Naive B cell (primary cell): ENCODE results near the gene LRP1. TPM values are rescaled to one million over a fixed set of nuclear protein-coding genes. Genes with fewer than 3 reads are reported as not detected.

Experiments used
- ATAC-seq, 2 donors: fragments of 150-1000 bp; cut with Tn5 transposase; 2 replicates each; pipeline ENCODE4 v1.10.0; 2021; ENCODE audit warnings: low read depth in 2 of 2, mild to moderate bottlenecking in 2 of 2, moderate library complexity in 2 of 2
- DNase-seq: peaks from one replicate; pipeline ENCODE4 v3.0.0; 2022
- H3K27ac Mint-ChIP-seq, 6 donors: one replicate each; pipeline ENCODE4 v1.8.0; 2020 to 2022; ENCODE audit warnings: mild to moderate bottlenecking in 6 of 6, mixed read lengths in 6 of 6, moderate library complexity in 5 of 6, inconsistent platforms in 2 of 6
- H3K27me3 Mint-ChIP-seq, 3 donors: one replicate each; pipeline ENCODE4 v1.8.0; 2021 to 2022; ENCODE audit warnings: mixed read lengths in 3 of 3, mild to moderate bottlenecking in 1 of 3
- H3K36me3 Mint-ChIP-seq, 2 donors: one replicate each; pipeline ENCODE4 v1.8.0; 2020 to 2022; ENCODE audit warnings: mixed read lengths in 2 of 2, inconsistent platforms in 1 of 2, mild to moderate bottlenecking in 1 of 2
- H3K4me1 Mint-ChIP-seq, 3 donors: one replicate each; pipeline ENCODE4 v1.8.0; 2020 to 2022; ENCODE audit warnings: mixed read lengths in 3 of 3, inconsistent platforms in 1 of 3, mild to moderate bottlenecking in 1 of 3, moderate library complexity in 1 of 3
- H3K4me3 Mint-ChIP-seq, 8 donors: one replicate each; pipeline ENCODE4 v1.8.0; 2020 to 2022; ENCODE audit warnings: mild to moderate bottlenecking in 8 of 8, mixed read lengths in 8 of 8, moderate library complexity in 8 of 8, inconsistent platforms in 2 of 8
- H3K9me3 Mint-ChIP-seq, 7 donors: one replicate each; pipeline ENCODE4 v1.8.0; 2020 to 2022; ENCODE audit warnings: mixed read lengths in 7 of 7, mild to moderate bottlenecking in 5 of 7, inconsistent platforms in 2 of 7, moderate library complexity in 1 of 7
- polyA plus RNA-seq, 6 donors: library from polyadenylated mRNA; unstranded; fragments of 300-500 nt; fragmentation: Illumina TruSeq; gene quantifications; one replicate each; pipeline ENCODE4 v1.2.3, GENCODE V29; 2021; ENCODE audit warnings: low read depth in 6 of 6

The LRP1 gene
- polyA plus RNA-seq, 6 donors from 2014 or later, result 0.04 to 0.55 (median 0.09) TPM; not detected in 3

GRCh38 chr12:57237932-57238853 lies 109.9 kb downstream of the LRP1 start:
- peak overlapping the region; percentile 78 to 99 (median 94) for H3K4me3 Mint-ChIP-seq
- peaks cover 0 to 1% (median 0%) of the 10 kb centered on the region in 7 donors for H3K9me3 Mint-ChIP-seq
- DNase-seq (no peak), ATAC-seq (no peak)
- peaks cover 27 to 43% (median 35%) of the 10 kb centered on the region in 3 donors for H3K27me3 Mint-ChIP-seq
- peaks cover 83 to 97% (median 94%) of the 10 kb centered on the region in 3 donors for H3K4me1 Mint-ChIP-seq
- peaks cover 6 to 17% of the 10 kb centered on the region in 2 donors for H3K36me3 Mint-ChIP-seq
- peak overlapping the region in 5 of 6 donors; percentile 79 to 98 (median 92) for H3K27ac Mint-ChIP-seq

- DNase-seq, result peak; percentile 85
- ATAC-seq, result peak; percentile 22 to 34
- peaks cover 31 to 50% (median 42%) of the 10 kb centered on the region in 3 donors for H3K27me3 Mint-ChIP-seq
- H3K4me1 Mint-ChIP-seq, result peaks cover 82 to 95% (median 93%) of the 10 kb centered on the region in 3 donors
- H3K4me3 Mint-ChIP-seq, result peak overlapping the region; percentile 78 to 99 (median 94)
- H3K9me3 Mint-ChIP-seq, result peaks cover 0 to 1% (median 0%) of the 10 kb centered on the region in 7 donors
- peaks cover 6 to 8% of the 10 kb centered on the region in 2 donors for H3K36me3 Mint-ChIP-seq
- H3K27ac Mint-ChIP-seq, result peak overlapping the region in 5 of 6 donors; percentile 79 to 98 (median 98)
Measured at GRCh38 chr12:57238854-57239554, 110.7 kb downstream of the LRP1 start.

GRCh38 chr12:57239587-57240065 lies 111.3 kb downstream of the LRP1 start:
- Mint-ChIP-seq H3K4me3 (peak overlapping the region; percentile 78 to 99 (median 94)), H3K27me3 (peaks cover 33 to 56% (median 45%) of the 10 kb centered on the region in 3 donors), H3K4me1 (peaks cover 80 to 94% (median 91%) of the 10 kb centered on the region in 3 donors), H3K27ac (peak overlapping the region; percentile 41 to 98 (median 94)), H3K9me3 (peaks cover 0 to 1% (median 0%) of the 10 kb centered on the region in 7 donors), H3K36me3 (peaks cover 0 to 2% of the 10 kb centered on the region in 2 donors)
- no peak for ATAC-seq
- no peak for DNase-seq

DNA sequence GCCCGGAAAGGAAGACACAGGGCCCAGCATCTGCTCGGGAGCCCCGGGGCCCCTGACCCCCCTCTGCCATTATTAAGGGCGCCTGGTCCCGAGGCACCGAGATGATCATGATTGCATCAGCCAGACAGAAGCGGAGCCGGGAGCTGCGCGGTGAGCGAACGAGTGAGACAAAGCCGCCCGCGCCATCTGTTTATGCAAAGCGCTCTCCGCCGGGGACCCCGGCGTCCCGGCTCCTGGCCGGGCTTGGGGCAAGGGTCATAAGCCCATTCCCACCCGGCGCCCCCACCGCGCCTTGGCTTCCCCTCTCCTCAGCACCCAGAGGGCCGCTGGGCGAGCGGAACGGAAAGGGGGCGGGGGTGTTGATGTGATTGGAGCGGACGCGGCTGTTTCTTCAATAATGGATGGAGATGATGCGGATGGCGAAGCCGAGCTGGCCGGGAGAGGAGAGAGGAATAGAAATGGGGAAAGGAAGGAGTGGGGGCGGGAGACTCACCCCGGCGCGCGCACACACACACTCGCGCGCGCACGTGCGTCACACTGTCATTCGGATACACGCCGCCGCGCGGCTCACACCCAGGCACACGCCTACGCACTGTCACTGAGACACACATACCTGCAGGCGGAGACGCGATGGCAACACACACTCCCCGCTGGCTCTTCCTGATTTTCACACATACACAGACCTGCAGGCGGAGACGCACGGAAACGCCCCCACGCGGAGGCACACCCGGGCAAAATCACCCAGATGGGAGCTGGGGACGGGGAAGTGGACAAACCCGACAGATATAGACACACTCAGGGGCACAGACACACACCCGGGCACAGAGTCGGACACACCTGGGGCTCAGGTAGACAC lies 112.0 kb downstream of the LRP1 start:
- Mint-ChIP-seq H3K4me1 (peaks cover 76 to 88% (median 84%) of the 10 kb centered on the region in 3 donors), H3K9me3 (peaks cover 0 to 1% (median 0%) of the 10 kb centered on the region in 7 donors), H3K36me3 (no peaks in the 10 kb centered on the region), H3K4me3 (peak overlapping the region; percentile 78 to 99 (median 94)), H3K27me3 (peaks cover 38 to 61% (median 45%) of the 10 kb centered on the region in 3 donors), H3K27ac (peak overlapping the region; percentile 79 to 98 (median 98))
- DNase-seq (peak; percentile 85), ATAC-seq (peak; percentile 61 to 68)

DNA sequence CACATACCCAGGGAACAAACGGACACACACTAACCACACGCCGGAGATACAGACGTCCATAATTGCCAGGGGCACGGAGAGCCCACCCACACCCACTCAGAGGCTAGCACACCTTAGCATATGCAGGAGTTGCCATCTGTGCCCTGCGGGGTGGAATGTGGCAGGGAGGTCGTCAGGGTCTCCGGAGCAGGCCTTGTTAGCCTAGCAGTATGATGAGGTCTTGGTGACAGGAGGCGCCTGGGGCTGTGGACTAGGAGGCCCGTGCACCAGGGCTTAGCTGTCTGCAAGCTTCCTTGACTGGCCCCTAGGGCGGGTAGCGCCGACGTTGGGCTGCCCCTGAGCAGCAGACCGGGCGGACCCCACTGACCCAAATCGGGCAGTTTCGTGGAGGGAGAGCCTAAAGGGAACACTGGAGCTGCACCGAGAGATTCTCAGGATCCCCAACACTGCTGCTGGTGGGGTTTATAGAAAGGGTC lies 112.7 kb downstream of the LRP1 start:
- peak overlapping the region; percentile 79 to 98 (median 98) for H3K27ac Mint-ChIP-seq
- peak overlapping the region; percentile 78 to 99 (median 94) for H3K4me3 Mint-ChIP-seq
- no peaks in the 10 kb centered on the region for H3K36me3 Mint-ChIP-seq
- H3K9me3 Mint-ChIP-seq, result peaks cover 0 to 1% (median 0%) of the 10 kb centered on the region in 7 donors
- H3K4me1 Mint-ChIP-seq, result peaks cover 70 to 81% (median 78%) of the 10 kb centered on the region in 3 donors
- no peak for DNase-seq
- ATAC-seq, result no peak
- peaks cover 38 to 60% (median 45%) of the 10 kb centered on the region in 3 donors for H3K27me3 Mint-ChIP-seq

- DNase-seq (no peak), ATAC-seq (no peak)
- Mint-ChIP-seq H3K27ac (peak overlapping the region; percentile 79 to 98 (median 88)), H3K9me3 (peaks cover 0 to 1% (median 0%) of the 10 kb centered on the region in 7 donors), H3K27me3 (peaks cover 38 to 57% (median 48%) of the 10 kb centered on the region in 3 donors), H3K4me3 (peak overlapping the region; percentile 75 to 99 (median 90)), H3K36me3 (no peaks in the 10 kb centered on the region), H3K4me1 (peaks cover 63 to 74% (median 71%) of the 10 kb centered on the region in 3 donors)
Measured at GRCh38 chr12:57241402-57242310, 113.4 kb downstream of the LRP1 start.

GRCh38 chr12:57242329-57242690 lies 114.0 kb downstream of the LRP1 start:
- Mint-ChIP-seq H3K36me3 (no peaks in the 10 kb centered on the region), H3K9me3 (peaks cover 0 to 1% (median 0%) of the 10 kb centered on the region in 7 donors), H3K4me3 (peak overlapping the region; percentile 67 to 99 (median 88)), H3K27ac (peak overlapping the region; percentile 79 to 98 (median 90)), H3K4me1 (peaks cover 56 to 67% (median 64%) of the 10 kb centered on the region in 3 donors), H3K27me3 (peaks cover 38 to 53% (median 48%) of the 10 kb centered on the region in 3 donors)
- ATAC-seq (no peak), DNase-seq (no peak)

GRCh38 chr12:57242691-57243454 lies 114.6 kb downstream of the LRP1 start:
- H3K27ac Mint-ChIP-seq, result peak overlapping the region; percentile 61 to 98 (median 86)
- peak; percentile 64 for DNase-seq

DNA sequence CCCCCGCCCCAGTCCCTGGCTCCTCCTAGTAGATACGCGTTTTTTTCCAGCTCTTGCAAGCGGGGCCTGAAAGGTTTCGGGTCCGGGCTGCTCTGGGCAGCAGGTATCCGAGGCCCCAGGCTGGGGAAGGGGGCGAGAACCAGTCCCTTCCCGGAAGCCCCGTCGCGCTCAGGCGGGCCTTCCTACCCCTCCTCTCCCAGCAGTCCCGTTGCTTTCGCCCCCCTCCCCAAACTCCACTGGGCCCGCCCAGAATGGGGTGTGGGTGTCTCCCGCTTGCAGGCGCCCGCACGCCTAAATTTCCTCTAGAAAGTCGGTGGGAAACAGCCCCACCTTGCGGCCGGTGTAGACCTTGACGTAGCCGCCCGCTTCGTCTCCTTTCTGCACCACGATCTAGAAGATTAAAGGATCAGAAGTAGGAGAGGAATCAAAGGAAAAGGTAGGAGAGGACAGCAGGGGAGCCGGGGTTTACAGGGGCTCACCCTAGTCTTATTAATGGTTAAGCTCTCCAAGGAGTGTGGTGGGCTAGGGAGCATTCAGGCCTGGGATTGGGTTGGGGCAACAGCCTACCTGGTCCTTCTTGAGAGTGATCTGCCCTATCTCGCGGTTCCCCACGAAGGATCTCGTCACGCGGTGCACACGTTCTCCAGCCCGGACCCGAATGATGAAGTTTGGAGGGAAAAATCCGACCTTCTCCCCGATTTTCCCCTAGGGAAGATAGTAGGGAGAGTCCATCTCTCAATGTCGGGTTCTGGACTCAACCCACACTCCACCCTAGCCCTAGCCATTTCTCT lies 115.4 kb downstream of the LRP1 start:
- H3K27ac Mint-ChIP-seq, result peak overlapping the region in 5 of 6 donors; percentile 35 to 92 (median 81)
- H3K4me3 Mint-ChIP-seq, result peak overlapping the region; percentile 42 to 99 (median 83)
- peak; percentile 13 to 17 for ATAC-seq
- H3K9me3 Mint-ChIP-seq, result peaks cover 0 to 1% (median 0%) of the 10 kb centered on the region in 7 donors
- H3K36me3 Mint-ChIP-seq, result no peaks in the 10 kb centered on the region
- peaks cover 31 to 40% (median 37%) of the 10 kb centered on the region in 3 donors for H3K27me3 Mint-ChIP-seq
- DNase-seq, result peak; percentile 75
- H3K4me1 Mint-ChIP-seq, result peaks cover 47 to 56% (median 55%) of the 10 kb centered on the region in 3 donors

More at GRCh38 chr12:57242691-57243454, 114.6 kb downstream of the LRP1 start:
- Mint-ChIP-seq H3K36me3 (no peaks in the 10 kb centered on the region), H3K9me3 (peaks cover 0 to 1% (median 0%) of the 10 kb centered on the region in 7 donors), H3K4me3 (peak overlapping the region; percentile 67 to 99 (median 86)), H3K27me3 (peaks cover 34 to 48% (median 42%) of the 10 kb centered on the region in 3 donors), H3K4me1 (peaks cover 51 to 62% (median 59%) of the 10 kb centered on the region in 3 donors)
- ATAC-seq, result peak; percentile 36 to 50

DNA sequence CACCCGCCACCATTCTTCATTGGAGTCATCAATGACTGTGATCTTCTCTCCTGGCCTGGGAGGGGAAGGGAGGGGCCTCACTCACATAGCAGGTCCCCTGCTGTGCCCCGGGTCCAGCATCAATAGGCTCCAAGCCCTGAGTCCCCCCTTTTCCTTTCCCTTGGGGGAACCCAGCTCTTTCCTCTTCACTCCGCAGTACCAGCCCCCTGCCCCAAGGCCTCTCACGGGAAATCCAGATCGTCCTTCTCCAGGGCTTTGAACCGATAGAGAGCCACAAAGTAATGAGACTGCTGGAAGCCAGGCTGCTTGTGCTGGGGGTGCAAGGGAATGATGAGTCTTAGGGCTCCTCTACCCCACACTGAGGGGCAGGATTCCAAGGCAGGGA lies 116.0 kb downstream of the LRP1 start:
- Mint-ChIP-seq H3K36me3 (no peaks in the 10 kb centered on the region), H3K4me3 (peak overlapping the region in 5 of 8 donors; percentile 37 to 99 (median 78)), H3K27ac (peak overlapping the region in 2 of 6 donors; percentile 49 to 80), H3K4me1 (peaks cover 49 to 56% (median 55%) of the 10 kb centered on the region in 3 donors), H3K27me3 (peaks cover 27 to 36% (median 32%) of the 10 kb centered on the region in 3 donors), H3K9me3 (peaks cover 0 to 1% (median 0%) of the 10 kb centered on the region in 7 donors)
- ATAC-seq (no peak), DNase-seq (no peak)
